GM12878 (cell line): ENCODE measurements around the gene TEX264.

Source experiments
- BCL11A ChIP-seq: IDR thresholded peaks from 2 replicates; pipeline ENCODE4 v1.6.1; 2011; ENCODE audit warnings: low read depth, low read length
- E2F4 ChIP-seq: IDR thresholded peaks from 2 replicates; pipeline ENCODE4 v1.6.1; 2012; ENCODE audit warnings: low read depth, low read length, improper control_type of control experiment
- EZH2 ChIP-seq: IDR thresholded peaks from 2 replicates; pipeline ENCODE4 v1.6.1; 2012; ENCODE audit warnings: low read depth, mild to moderate bottlenecking, control low read depth, inconsistent platforms, low read length, borderline replicate concordance; ENCODE audit not compliant: control insufficient read depth
- JUNB ChIP-seq: IDR thresholded peaks from 2 replicates; pipeline ENCODE4 v1.6.1; 2016; ENCODE audit warnings: antibody characterized with exemption, mild to moderate bottlenecking
- NBN ChIP-seq: fragments of 450-650 bp; IDR thresholded peaks from 2 replicates; pipeline ENCODE4 v1.6.1; 2016
- POLR2A ChIP-seq: IDR thresholded peaks from 2 replicates; pipeline ENCODE4 v1.6.1; 2011; ENCODE audit warnings: low read depth, mild to moderate bottlenecking, low read length
- RAD21 ChIP-seq: IDR thresholded peaks from 2 replicates; pipeline ENCODE4 v1.6.1; 2011; ENCODE audit warnings: mild to moderate bottlenecking, low read depth, low read length, moderate library complexity; ENCODE audit not compliant: insufficient read depth
- SIN3A ChIP-seq: IDR thresholded peaks from 2 replicates; pipeline ENCODE4 v1.6.1; 2012; ENCODE audit warnings: low read depth, low read length, improper control_type of control experiment
- ZNF687 ChIP-seq: fragments of 450-650 bp; IDR thresholded peaks from 2 replicates; pipeline ENCODE4 v1.6.1; 2017; ENCODE audit warnings: mild to moderate bottlenecking, moderate library complexity

- TF ChIP-seq SIN3A (no peak), JUNB (no peak), ZNF687 (no peak), BCL11A (no peak), POLR2A (no peak), E2F4 (no peak), RAD21 (no peak), NBN (no peak), EZH2 (no peak)
These were observed 37.3 kb downstream of the TEX264 start for GRCh38 chr3:51708216-51708845.
